Esophagus muscularis mucosa (tissue), 4 donors: ENCODE data around the gene TMA7. TPM values are rescaled to one million over a fixed set of nuclear protein-coding genes. Genes with fewer than 3 reads are reported as not detected.

ENCODE experiments used
- DNase-seq: peaks from one replicate; pipeline ENCODE4 v3.0.0-alpha.2; 2017; ENCODE audit errors: extremely low spot score
- H3K27ac ChIP-seq, 4 donors: fragments of 200-600 bp; sonication (generic); replicated peaks in 1 of 4; 1 replicate in 3 of 4; 2 replicates in 1 of 4; pipeline ENCODE4 v1.5.1; 2016 to 2019; ENCODE audit warnings: mild to moderate bottlenecking in 1 of 4
- H3K27me3 ChIP-seq, 4 donors: fragments of 200-600 bp; sonication (generic); one replicate each; pipeline versions ENCODE4 v1.5.1 to v1.6.0; 2016 to 2019
- H3K36me3 ChIP-seq, 4 donors: fragments of 200-600 bp; sonication (generic); one replicate each; pipeline ENCODE4 v1.5.1; 2016 to 2019
- H3K4me1 ChIP-seq, 4 donors: fragments of 200-600 bp; sonication (generic); one replicate each; pipeline ENCODE4 v1.5.1; 2016 to 2019
- H3K4me3 ChIP-seq, 4 donors: fragments of 200-600 bp; sonication (generic); 1 replicate in 2 of 4; 2 replicates in 2 of 4; pipeline ENCODE4 v1.5.1; 2016 to 2019; ENCODE audit warnings: mild to moderate bottlenecking in 4 of 4, moderate library complexity in 1 of 4
- H3K9me3 ChIP-seq, 4 donors: fragments of 200-600 bp; sonication (generic); 1 replicate in 3 of 4; 2 replicates in 1 of 4; pipeline ENCODE4 v1.5.1; 2016 to 2019
- EP300 ChIP-seq: sonication (generic); formaldehyde crosslinking; IDR thresholded peaks from one replicate; pipeline ENCODE4 v1.6.1; 2017; ENCODE audit warnings: antibody characterized with exemption
- POLR2A ChIP-seq: fragments of 450-650 bp; IDR thresholded peaks from one replicate; pipeline ENCODE4 v1.6.1; 2017; ENCODE audit warnings: antibody characterized with exemption, moderate library complexity, mild to moderate bottlenecking, low read depth
- POLR2AphosphoS5 ChIP-seq, 2 donors: sonication (generic); formaldehyde crosslinking; IDR thresholded peaks; one replicate each; pipeline ENCODE4 v1.6.1; 2017; ENCODE audit warnings: antibody characterized with exemption in 2 of 2
- WGBS: methylation state at CpG from one replicate; pipeline ENCODE4 v1.1.5; 2018; 5-methylcytosine and 5-hydroxymethylcytosine counted together
- intact Hi-C: fragments of 100-400 bp; cut with DNase I; formaldehyde crosslinking; loops from one replicate; pipeline ENCODE4 v1.15.1; 2023
- total RNA-seq, 4 donors: library from RNA; depleted of rRNA; stranded (reverse); fragments of >200 nt; gene quantifications; one replicate each; pipeline versions ENCODE4 v1.1.0 to v1.2.1, GENCODE V29; 2016
- TF ChIP-seq, protein P1 (sequence below), 3 experiments: fragments of 200-600 bp in 2 of 3; fragments of 450-650 bp in 1 of 3; sonication (generic) in 2 of 3; IDR thresholded peaks; one replicate each; pipeline ENCODE4 v1.5.1; 2017 to 2019; ENCODE audit warnings: antibody characterized with exemption in 3 of 3, mild to moderate bottlenecking in 2 of 3, moderate library complexity in 1 of 3

The TMA7 gene
- total RNA-seq, 4 donors from 2014 or later, result 167 to 270 (median 205) TPM

- Histone ChIP-seq H3K36me3 (peaks cover 85 to 100% (median 94%) of the 10 kb centered on the region in 4 donors), H3K4me1 (peaks cover 2 to 23% (median 16%) of the 10 kb centered on the region in 4 donors), H3K27ac (no peak overlapping the region), H3K9me3 (no peaks in the 10 kb centered on the region), H3K4me3 (no peak overlapping the region), H3K27me3 (no peaks in the 10 kb centered on the region)
- intact Hi-C loops, result no loop called here
- WGBS, result 91% methylated on average over 4 of the region's 4 CpGs
- TF ChIP-seq POLR2A, result no peak
- no peak for TF ChIP-seq EP300
- TF ChIP-seq, protein P1, sequence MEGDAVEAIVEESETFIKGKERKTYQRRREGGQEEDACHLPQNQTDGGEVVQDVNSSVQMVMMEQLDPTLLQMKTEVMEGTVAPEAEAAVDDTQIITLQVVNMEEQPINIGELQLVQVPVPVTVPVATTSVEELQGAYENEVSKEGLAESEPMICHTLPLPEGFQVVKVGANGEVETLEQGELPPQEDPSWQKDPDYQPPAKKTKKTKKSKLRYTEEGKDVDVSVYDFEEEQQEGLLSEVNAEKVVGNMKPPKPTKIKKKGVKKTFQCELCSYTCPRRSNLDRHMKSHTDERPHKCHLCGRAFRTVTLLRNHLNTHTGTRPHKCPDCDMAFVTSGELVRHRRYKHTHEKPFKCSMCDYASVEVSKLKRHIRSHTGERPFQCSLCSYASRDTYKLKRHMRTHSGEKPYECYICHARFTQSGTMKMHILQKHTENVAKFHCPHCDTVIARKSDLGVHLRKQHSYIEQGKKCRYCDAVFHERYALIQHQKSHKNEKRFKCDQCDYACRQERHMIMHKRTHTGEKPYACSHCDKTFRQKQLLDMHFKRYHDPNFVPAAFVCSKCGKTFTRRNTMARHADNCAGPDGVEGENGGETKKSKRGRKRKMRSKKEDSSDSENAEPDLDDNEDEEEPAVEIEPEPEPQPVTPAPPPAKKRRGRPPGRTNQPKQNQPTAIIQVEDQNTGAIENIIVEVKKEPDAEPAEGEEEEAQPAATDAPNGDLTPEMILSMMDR (IDR thresholded peaks at IDR 0.05), result no peak
- TF ChIP-seq POLR2AphosphoS5 (IDR thresholded peaks at IDR 0.05), result no peak
- no peak for DNase-seq
Observed at GRCh38 chr3:48416546-48416945, 23.5 kb upstream of the TMA7 start.

- no peak for DNase-seq
- no peak for TF ChIP-seq POLR2A
- TF ChIP-seq EP300, result no peak
- TF ChIP-seq, protein P1 (IDR thresholded peaks at IDR 0.05), result no peak
- no peak for TF ChIP-seq POLR2AphosphoS5 (IDR thresholded peaks at IDR 0.05)
- 93% methylated on average over 3 of the region's 14 CpGs for WGBS
- no peaks in the 10 kb centered on the region for H3K27me3 ChIP-seq
- H3K4me1 ChIP-seq, result peaks cover 3 to 33% (median 25%) of the 10 kb centered on the region in 4 donors
- H3K4me3 ChIP-seq, result no peak overlapping the region
- intact Hi-C loops, result no loop called here
- H3K27ac ChIP-seq, result no peak overlapping the region
- H3K36me3 ChIP-seq, result peaks cover 75 to 100% (median 88%) of the 10 kb centered on the region in 4 donors
- no peaks in the 10 kb centered on the region for H3K9me3 ChIP-seq
Observed at GRCh38 chr3:48417529-48418108, 22.4 kb upstream of the TMA7 start.

DNA sequence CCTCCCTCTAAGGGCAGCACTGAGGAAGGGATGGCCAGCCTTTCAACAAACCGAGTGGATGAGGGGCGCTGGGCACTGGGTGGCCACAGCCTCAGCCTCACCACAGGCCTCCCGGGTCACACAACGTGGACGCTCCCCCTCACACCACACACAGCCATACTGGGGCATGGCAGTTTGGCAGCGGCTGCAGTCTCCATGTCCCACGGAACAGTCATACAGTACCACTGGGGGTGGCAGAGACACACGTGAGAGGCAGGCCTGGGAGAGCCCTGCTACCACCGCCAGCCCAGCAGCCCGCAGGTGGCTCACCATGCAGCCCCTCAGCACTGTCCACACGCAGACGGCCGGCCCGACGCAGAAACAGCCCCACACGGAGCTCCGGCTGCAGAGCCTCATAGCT lies 21.9 kb upstream of the TMA7 start:
- Histone ChIP-seq H3K27me3 (no peaks in the 10 kb centered on the region), H3K36me3 (peaks cover 69 to 100% (median 85%) of the 10 kb centered on the region in 4 donors), H3K9me3 (no peaks in the 10 kb centered on the region), H3K4me1 (peaks cover 3 to 39% (median 30%) of the 10 kb centered on the region in 4 donors), H3K4me3 (no peak overlapping the region), H3K27ac (no peak overlapping the region)
- 85% methylated on average over 9 of the region's 17 CpGs for WGBS
- DNase-seq, result no peak
- TF ChIP-seq POLR2A (no peak), POLR2AphosphoS5 (IDR thresholded peaks at IDR 0.05) (no peak), EP300 (no peak)
- TF ChIP-seq, protein P1 (IDR thresholded peaks at IDR 0.05), result no peak
- intact Hi-C loops, result no loop called here

GRCh38 chr3:48418651-48419050 lies 21.4 kb upstream of the TMA7 start:
- Histone ChIP-seq H3K9me3 (no peaks in the 10 kb centered on the region), H3K27ac (no peak overlapping the region), H3K4me3 (no peak overlapping the region), H3K27me3 (no peaks in the 10 kb centered on the region), H3K4me1 (peaks cover 3 to 44% (median 35%) of the 10 kb centered on the region in 4 donors), H3K36me3 (peaks cover 64 to 100% (median 83%) of the 10 kb centered on the region in 4 donors)
- TF ChIP-seq, protein P1 (IDR thresholded peaks at IDR 0.05), result no peak
- TF ChIP-seq POLR2A, result no peak
- TF ChIP-seq EP300, result no peak
- no peak for TF ChIP-seq POLR2AphosphoS5 (IDR thresholded peaks at IDR 0.05)
- WGBS, result 92% methylated on average over 4 of the region's 9 CpGs
- intact Hi-C loops, result no loop called here
- no peak for DNase-seq

GRCh38 chr3:48419149-48419548 lies 20.9 kb upstream of the TMA7 start:
- TF ChIP-seq POLR2A, result no peak
- no peak for TF ChIP-seq EP300
- TF ChIP-seq, protein P1 (IDR thresholded peaks at IDR 0.05), result no peak
- TF ChIP-seq POLR2AphosphoS5 (IDR thresholded peaks at IDR 0.05), result no peak
- peaks cover 4 to 44% (median 38%) of the 10 kb centered on the region in 4 donors for H3K4me1 ChIP-seq
- no peak overlapping the region for H3K27ac ChIP-seq
- DNase-seq, result no peak
- peaks cover 59 to 100% (median 81%) of the 10 kb centered on the region in 4 donors for H3K36me3 ChIP-seq
- intact Hi-C loops, result no loop called here
- 90% methylated on average over 8 of the region's 9 CpGs for WGBS
- H3K4me3 ChIP-seq, result no peak overlapping the region
- no peaks in the 10 kb centered on the region for H3K27me3 ChIP-seq
- H3K9me3 ChIP-seq, result no peaks in the 10 kb centered on the region
